NCI-H345 treated with DMSO at 0.1 percent for 48 hours (cell line): ENCODE results near the gene SMIM21.

Experiments used
- DNase-seq: peaks from one replicate; lab custom pipeline; 2025; ENCODE audit not compliant: unreplicated experiment; lab: John Stamatoyannopoulos, UW

SMIM21 gene

GRCh38 chr18:75428490-75428889, 987 bp upstream of the SMIM21 start:
- DNase-seq = no peak

- DNase-seq = no peak
Measured at GRCh38 chr18:75422341-75422910, 5.1 kb downstream of the SMIM21 start.

- no peak for DNase-seq
Measured at GRCh38 chr18:75421656-75422055, 5.8 kb downstream of the SMIM21 start.

- DNase-seq = no peak
Measured at GRCh38 chr18:75418293-75419005, 9.1 kb downstream of the SMIM21 start.

GRCh38 chr18:75410611-75411010, 16.9 kb downstream of the SMIM21 start:
- DNase-seq = no peak

GRCh38 chr18:75409806-75410205, 17.7 kb downstream of the SMIM21 start:
- DNase-seq = no peak

- DNase-seq = peak; percentile 94
Measured at GRCh38 chr18:75408554-75409506, 18.7 kb downstream of the SMIM21 start.

GRCh38 chr18:75407468-75408437, 19.8 kb downstream of the SMIM21 start:
- no peak for DNase-seq

- no peak for DNase-seq
Measured at GRCh38 chr18:75406491-75407445, 20.7 kb downstream of the SMIM21 start.

- DNase-seq = no peak
Measured at GRCh38 chr18:75405351-75405750, 22.2 kb downstream of the SMIM21 start.

GRCh38 chr18:75400366-75400765, 27.1 kb downstream of the SMIM21 start:
- DNase-seq = peak; percentile 15

GRCh38 chr18:75395137-75395536, 32.4 kb downstream of the SMIM21 start:
- DNase-seq = no peak

GRCh38 chr18:75393721-75394120, 33.8 kb downstream of the SMIM21 start:
- no peak for DNase-seq

GRCh38 chr18:75392226-75392578, 35.3 kb downstream of the SMIM21 start:
- DNase-seq = no peak

GRCh38 chr18:75391279-75392225, 36.0 kb downstream of the SMIM21 start:
- DNase-seq = no peak

- no peak for DNase-seq
Measured at GRCh38 chr18:75390854-75391253, 36.6 kb downstream of the SMIM21 start.

GRCh38 chr18:75384144-75384543, 43.4 kb downstream of the SMIM21 start:
- no peak for DNase-seq
